BJ (cell line): Measurements from ENCODE around the gene ZNF273. TPM values are rescaled to one million over a fixed set of nuclear protein-coding genes. Genes with fewer than 3 reads are reported as not detected.

ENCODE experiments used
- CTCF ChIA-PET: fragments of 350-600 bp; formaldehyde crosslinking; extraction: SDS; loops from one replicate; lab custom pipeline; 2021; ENCODE audit warnings: antibody characterized with exemption, inconsistent platforms; lab: Yijun Ruan, JAX
- POLR2A ChIA-PET: fragments of 300-600 bp; sonication (Branson Sonifier 250); formaldehyde crosslinking; extraction: SDS; loops from one replicate; lab custom pipeline; 2021; ENCODE audit warnings: antibody characterized with exemption; lab: Charles Lee
- DNase-seq: peaks from one replicate; pipeline ENCODE4 v3.0.0-alpha.2; 2011; ENCODE audit warnings: low read depth
- H3K27me3 ChIP-seq: 2 replicates; pipeline ENCODE4 v1.6.0; 2011; ENCODE audit warnings: low read length; ENCODE audit not compliant: control insufficient read depth, insufficient read depth
- H3K36me3 ChIP-seq: 2 replicates; pipeline ENCODE4 v1.5.1; 2011; ENCODE audit warnings: low read length; ENCODE audit not compliant: control insufficient read depth, insufficient read depth
- H3K4me3 ChIP-seq: 2 replicates; pipeline ENCODE4 v1.5.1; 2011; ENCODE audit warnings: low read depth, mild to moderate bottlenecking, control low read depth, low read length
- polyA plus RNA-seq: library from polyadenylated mRNA; depleted of rRNA; stranded (reverse); fragments of >200 nt; gene quantifications from 2 replicates; pipeline ENCODE4 v1.2.3, GENCODE V29; 2011; rRNA removed
- TF ChIP-seq, protein P1 (sequence below): IDR thresholded peaks from 2 replicates; pipeline ENCODE4 v1.5.1; 2011; ENCODE audit warnings: low read depth, mild to moderate bottlenecking, control low read depth, inconsistent platforms, low read length, moderate library complexity; ENCODE audit not compliant: insufficient read depth

ZNF273 gene
- polyA plus RNA-seq, 1 experiment, result 1.3 TPM

DNA sequence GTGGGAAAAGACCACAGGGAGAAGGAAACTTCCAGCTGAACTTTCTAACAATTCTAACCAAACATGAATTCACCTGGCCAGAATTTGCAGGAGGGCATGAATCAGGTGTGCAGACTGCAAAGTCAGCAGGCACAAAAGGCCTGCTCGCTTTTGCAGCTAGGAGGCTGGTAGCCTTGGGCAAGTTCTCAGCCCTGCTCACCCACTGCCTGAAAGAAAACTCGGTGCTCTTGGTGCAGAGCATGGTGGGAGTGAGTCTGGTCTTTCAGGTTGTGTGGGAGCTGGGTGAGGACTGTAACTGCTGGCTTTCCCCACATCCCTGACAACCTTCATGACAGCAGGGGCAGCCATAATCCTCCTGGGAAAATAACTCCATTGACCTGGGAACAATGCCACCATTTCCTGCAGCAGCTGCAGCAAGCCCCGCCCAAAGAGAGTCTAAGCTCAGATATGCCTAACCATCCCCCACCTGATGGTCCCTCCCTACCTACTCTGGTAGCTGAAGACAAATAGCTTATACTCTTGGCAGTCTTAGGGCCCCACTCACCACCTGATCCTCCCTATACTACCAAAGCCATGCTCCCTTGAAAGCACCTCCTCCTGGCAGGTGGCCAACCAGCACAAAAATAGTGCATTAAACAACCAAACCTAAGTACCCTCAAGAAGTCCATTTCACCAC is 56.1 kb downstream of the ZNF273 start:
- H3K27me3 ChIP-seq, result no peaks in the 10 kb centered on the region
- H3K4me3 ChIP-seq, result no peak overlapping the region
- no peak for DNase-seq
- no peaks in the 10 kb centered on the region for H3K36me3 ChIP-seq
- ChIA-PET POLR2A (no interaction called here), CTCF (interaction anchor here (1.0 kb wide), 1 partner anchor 19 kb away, joined by 3 read pairs; no protein-coding TSS in a partner anchor)
- TF ChIP-seq, protein P1, sequence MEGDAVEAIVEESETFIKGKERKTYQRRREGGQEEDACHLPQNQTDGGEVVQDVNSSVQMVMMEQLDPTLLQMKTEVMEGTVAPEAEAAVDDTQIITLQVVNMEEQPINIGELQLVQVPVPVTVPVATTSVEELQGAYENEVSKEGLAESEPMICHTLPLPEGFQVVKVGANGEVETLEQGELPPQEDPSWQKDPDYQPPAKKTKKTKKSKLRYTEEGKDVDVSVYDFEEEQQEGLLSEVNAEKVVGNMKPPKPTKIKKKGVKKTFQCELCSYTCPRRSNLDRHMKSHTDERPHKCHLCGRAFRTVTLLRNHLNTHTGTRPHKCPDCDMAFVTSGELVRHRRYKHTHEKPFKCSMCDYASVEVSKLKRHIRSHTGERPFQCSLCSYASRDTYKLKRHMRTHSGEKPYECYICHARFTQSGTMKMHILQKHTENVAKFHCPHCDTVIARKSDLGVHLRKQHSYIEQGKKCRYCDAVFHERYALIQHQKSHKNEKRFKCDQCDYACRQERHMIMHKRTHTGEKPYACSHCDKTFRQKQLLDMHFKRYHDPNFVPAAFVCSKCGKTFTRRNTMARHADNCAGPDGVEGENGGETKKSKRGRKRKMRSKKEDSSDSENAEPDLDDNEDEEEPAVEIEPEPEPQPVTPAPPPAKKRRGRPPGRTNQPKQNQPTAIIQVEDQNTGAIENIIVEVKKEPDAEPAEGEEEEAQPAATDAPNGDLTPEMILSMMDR, result no peak

DNA sequence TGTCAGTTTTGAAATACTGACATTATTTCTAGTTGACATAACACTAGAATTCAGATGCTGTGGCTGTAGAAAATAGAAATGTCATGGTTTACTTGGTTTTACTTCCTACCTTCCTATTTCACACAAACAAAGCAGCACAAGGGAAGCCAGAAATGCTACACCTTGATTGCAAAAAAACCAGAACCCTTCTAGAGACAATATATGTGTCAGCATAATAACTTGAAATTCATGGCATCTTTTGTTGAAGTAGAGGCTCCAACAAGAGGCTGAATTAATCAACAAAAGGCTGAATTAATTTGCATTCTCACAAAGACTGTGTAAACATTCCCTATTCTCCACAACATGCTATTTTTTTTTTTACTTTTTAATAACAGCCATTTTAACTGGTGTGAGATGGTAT is 62.5 kb downstream of the ZNF273 start:
- no peak for DNase-seq
- ChIA-PET POLR2A (no interaction called here), CTCF (no interaction called here)
- TF ChIP-seq, protein P1, result no peak
- Histone ChIP-seq H3K27me3 (no peaks in the 10 kb centered on the region), H3K4me3 (no peak overlapping the region), H3K36me3 (no peaks in the 10 kb centered on the region)

DNA sequence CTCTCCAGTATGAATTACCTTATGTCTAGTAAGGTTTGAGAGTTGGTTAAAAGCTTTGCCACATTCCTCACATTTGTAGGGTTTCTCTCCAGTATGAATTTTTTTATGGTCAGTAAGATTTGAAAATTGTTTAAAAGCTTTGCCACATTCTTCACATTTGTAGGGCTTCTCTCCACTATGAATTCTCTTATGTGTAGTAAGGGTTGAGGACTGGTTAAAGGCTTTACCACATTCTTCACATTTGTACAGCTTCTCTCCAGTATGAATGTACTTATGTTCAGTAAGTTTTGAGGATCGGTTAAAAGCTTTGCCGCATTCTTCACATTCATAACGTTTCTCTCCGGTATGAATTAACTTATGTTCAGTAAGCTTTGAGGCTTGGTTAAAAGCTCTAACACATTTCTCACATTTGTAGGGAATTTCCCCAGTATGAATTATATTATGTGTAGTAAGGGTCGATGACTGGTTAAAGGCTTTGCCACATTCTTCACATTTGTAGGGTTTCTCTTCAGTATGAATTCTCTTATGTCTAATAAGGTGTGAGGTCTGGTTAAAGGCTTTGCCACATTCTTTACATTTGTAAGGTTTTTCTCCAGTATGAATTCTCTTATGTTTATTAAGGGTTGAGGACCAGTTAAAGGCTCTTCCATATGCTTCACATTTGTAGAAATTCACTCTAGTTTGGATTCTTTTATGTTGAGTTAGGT is 75.6 kb downstream of the ZNF273 start:
- peaks cover 3% of the 10 kb centered on the region; the same call in 1 of the 2 replicates for H3K36me3 ChIP-seq
- ChIA-PET CTCF (interaction anchor here (0.6 kb wide), 1 partner anchor 19 kb away, joined by 3 read pairs; no protein-coding TSS in a partner anchor), POLR2A (no interaction called here)
- no peaks in the 10 kb centered on the region for H3K27me3 ChIP-seq
- TF ChIP-seq, protein P1, result no peak
- H3K4me3 ChIP-seq, result no peak overlapping the region
- DNase-seq, result no peak

Other genes with a start within 250 kb of the ZNF273 start
- gene ZNF107, start 237.1 kb upstream of the ZNF273 start, polyA plus RNA-seq, result 1.4 and 1.8 TPM in 2 replicates
- gene ZNF138, start 108.8 kb upstream of the ZNF273 start, polyA plus RNA-seq, result 1.3 and 2.8 TPM in 2 replicates
- 1.9 and 4.1 TPM in 2 replicates for gene ZNF117, start 87.8 kb downstream of the ZNF273 start, polyA plus RNA-seq
- 10.0 and 14.7 TPM in 2 replicates for gene ERV3-1, start 103.4 kb downstream of the ZNF273 start, polyA plus RNA-seq